ENCODE data around the gene ARHGAP10.
"Not testable (repeated sequence)": the region's sequence is repeated elsewhere in the genome, so short reads cannot be mapped to it uniquely, and the experiment has no call there.

Gene ARHGAP10

DNA sequence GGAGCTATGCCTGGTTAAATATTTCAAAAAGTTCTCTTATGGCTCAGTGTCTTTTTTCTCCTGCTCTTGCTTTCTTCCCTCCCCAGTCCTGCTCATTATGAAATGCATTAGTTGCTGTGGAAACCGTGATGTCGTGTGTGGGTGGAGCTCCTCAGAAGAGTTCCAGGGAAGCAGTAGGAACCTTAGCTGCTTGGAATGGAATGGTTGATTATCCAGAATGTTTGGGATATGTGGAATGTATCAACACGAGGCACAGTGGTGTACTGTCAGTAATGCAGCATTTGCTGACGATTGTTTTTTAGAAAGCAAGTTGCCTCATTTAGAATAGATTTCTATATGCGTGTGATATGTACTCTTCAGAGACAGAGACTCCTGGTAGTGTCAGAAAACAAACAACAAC, 333.2 kb downstream of the ARHGAP10 start:
- DNase-seq (ENCODE audit: low spot score), result no peak

DNA sequence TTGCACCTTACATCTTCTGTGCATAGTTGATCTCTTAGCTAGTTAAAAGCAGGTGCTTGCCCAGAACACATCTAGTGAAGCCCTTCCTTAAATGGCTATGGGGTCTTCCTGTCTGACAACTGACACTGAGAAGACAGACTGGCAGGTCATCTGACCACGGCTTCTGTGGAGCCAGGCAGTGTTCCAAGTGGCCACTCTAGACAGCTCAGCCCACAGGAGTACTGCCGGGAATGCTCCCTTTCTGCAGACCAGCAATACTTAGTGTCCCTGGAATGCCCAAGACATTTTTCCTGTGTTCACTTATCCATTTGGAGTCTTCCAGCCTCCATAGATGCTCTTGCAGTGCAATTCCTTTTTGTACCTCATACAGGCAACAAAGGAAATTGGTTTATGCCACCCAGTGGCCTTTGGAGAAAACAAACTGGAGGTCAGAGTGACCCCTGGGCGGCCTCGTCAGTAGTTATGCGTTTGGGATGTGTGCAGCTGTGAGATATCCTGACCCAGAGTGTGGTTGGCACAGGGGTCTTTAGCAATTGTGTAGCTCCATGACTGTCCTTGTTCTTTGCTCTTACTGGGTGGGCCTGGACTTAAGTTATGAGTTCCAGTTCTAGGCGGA, 335.5 kb downstream of the ARHGAP10 start:
- no peak for DNase-seq (ENCODE audit: low spot score)

DNA sequence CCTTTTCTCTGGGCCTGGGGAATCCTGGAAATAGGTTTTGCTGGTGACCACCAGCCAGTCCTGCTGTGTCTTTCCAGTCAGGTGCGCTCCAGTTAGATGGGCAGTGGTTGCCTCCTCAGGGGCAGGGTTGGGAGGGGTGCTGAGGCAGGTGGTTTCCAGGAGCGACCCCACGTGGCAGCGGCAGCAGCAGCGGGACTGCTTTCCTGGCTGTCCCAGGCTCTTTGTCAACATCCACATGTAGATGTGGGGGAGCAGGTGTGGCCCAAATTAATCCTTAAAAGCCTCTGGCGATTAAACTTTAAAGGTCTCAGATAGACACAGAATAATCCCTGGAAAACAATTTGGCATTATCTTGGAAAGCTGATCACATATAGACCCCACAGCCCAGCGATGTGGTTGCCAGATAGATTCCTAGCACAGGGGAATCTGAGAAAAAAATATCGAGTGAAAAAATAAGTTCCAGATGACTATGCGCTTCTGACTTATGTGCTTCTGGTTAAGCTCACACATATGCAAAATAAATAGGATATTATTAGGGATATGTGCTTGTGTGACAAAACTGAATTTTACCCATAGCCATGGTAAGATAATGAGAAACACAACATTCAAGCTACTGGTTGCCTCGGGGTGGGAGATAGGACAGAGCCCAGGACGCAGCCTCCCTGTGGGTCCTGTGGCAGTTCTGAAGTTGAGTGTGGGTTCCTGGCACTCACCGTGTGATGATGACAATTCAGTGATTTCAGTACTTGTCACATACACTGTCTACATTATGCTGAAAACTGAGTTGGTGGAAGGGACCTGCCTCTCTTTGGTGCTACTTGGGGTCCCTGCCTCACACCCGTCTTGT, 336.4 kb downstream of the ARHGAP10 start:
- DNase-seq (ENCODE audit: low spot score), result no peak

DNA sequence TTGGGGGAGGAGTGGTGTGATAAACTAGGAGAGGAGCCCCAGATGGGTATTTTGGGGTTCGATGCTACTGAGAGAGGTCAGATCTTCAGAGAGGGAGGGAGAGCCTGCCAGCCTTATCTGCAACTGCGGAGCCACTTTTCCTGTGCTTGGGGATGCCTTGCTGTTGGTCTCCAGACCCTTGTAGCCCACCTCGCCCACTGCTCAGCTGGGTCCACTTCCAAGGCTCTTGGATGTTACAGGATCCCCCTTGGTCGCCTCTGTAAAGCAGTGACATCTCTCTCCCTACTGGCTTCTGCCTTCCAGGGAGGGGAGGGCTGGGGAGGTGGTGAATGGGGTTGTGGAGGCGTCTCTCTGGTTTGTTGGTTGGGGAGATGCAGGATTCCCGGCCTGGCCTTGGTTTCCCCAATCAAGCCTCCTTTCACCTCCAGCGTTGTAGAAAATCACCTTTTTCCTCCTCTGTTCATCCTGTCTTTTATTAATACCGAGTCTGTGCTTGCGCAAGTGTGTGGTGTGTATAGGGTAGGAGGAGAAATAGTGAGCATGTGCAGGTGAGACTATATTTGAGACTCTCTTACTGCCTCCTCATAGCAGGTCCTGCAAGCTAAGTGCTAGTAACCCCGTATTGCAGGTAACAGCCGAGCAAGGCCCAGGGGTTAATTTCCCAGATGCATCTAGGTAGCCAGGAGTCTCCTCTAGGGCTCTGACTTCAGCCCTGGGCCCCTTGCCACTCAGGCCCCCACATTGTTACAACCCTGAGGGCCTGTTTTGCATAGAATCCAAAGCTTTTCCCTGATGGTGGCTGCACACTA, 337.4 kb downstream of the ARHGAP10 start:
- no peak for DNase-seq (ENCODE audit: low spot score)

DNA sequence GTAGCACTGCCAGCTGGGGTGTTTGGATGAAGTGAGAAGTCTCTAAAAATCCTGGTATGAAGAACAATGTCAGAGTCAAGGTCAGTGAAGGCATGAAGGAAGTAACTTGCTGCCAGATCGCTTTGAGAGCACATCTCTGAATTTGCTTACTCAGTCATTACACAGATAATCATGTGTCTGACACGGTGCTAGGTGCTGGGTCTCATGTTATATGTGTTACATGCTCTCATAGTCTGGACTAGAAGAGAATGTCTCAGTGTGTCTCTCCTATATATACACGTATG, 337.9 kb downstream of the ARHGAP10 start:
- no peak for DNase-seq (ENCODE audit: low spot score)

DNA sequence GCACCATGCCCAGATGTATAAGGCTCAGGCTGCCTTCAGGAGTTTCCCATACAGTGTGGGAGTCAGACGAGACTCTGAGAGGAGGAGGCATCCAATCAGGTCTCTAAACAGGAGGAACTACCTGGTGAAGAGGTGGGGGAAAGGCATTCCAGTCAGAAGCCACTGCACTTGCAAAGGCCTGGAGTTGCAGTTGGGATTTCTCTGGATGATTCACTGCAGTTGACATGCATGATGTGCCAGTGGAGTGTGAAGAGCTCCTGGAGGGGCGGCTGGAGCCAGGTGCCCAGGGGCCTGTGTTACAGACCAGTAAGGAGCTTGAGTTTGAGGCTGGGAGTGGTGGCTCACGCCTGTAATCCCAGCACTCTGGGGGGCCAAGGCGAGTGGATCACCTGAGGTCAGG, 339.1 kb downstream of the ARHGAP10 start:
- no peak for DNase-seq (ENCODE audit: low spot score)

DNA sequence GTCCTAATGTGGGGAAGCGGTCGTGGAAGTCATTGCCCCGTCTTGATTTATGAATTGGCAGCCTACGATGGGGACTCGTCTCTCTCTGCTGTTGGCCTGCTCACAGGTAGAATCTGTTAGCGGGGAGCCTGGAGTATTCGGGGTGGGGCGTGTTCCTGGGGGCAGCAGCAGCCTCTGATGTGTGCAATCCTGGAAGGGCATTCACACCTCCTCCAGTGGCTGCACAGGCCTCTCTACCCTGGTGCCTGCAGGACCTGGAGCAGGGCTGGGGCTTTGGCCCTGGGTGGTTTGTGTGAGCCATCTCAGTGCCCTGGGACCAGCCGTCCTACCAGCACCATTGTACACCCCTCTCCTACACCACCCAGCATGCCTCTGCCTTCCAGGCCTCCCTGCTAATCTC, 340.9 kb downstream of the ARHGAP10 start:
- DNase-seq (ENCODE audit: low spot score), result no peak

DNA sequence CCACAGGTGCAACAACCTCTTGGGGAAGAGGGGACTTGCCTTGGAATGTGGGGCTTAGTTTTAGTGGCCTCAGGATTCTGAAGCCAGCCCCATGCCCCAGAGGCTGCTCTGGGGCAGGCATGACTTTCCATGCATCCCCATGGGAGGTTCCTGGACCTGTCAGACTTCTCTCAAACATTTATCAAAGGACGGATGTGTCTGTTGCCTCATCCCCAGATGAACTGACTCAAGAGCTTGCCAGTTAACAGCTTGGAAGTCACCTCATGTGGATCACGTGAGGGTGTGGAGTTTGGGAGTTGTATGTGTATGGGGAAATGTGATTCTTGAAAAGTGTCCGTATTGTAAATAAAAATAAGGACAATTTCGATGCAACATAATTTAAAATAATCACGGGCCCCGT, 341.5 kb downstream of the ARHGAP10 start:
- no peak for DNase-seq (ENCODE audit: low spot score)

DNA sequence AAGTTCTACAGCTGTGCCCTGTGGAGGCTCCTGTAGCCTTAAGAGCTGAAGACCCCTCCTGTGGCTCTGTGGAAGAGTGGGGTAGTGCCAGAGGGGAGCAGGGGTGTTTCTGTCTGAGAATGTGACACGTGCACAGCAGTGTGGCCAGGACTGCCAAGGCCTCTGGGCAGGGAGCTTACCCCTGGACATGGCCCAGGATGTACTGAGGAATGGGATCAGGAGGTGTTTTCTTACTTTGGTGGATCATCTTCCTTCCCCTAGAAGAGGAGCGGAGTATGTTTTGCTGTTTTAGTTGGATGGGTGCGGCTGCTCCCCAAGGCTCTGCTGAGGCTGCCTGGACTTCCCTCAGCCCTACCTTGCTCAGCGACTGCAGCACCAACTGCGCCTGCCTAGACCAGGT, 342.6 kb downstream of the ARHGAP10 start:
- no peak for DNase-seq (ENCODE audit: low spot score)

DNA sequence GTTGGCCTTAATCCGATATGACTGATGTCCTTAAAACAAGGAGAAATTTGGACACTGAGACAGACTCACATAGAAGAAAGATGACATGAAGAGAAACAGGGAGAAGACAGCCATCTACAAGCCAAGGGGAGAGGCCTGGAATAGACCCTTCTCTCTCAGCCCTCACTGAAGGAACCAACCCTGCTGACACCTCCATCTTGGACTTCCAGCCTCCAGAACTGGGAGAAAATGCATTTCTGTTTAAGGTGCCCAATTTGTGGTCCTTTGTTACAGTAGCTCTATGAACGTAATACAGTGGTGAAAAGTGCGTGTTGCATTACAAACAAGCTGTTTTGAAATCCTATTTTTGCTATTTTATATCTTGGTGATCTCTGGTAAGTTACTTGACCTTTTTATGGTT, 343.6 kb downstream of the ARHGAP10 start:
- DNase-seq (ENCODE audit: low spot score), result no peak

DNA sequence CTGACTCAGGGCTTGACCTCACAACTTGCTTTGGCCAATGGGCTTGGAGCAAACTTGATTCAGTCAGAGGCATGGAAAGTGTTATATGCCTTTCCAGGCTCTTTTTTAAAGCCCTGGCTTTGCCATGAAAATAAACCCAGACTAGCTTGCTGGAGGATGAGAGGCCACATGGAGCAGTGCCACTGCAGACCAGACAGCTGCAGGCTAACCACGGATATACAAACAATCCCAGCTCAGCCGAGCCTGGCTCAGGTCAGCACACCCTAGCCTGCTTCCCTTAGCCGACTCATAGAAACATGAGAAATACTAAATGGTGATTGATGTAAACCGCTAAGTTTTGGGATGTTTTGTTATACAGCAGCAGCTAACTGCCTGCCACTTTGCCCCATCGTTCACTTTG, 345.1 kb downstream of the ARHGAP10 start:
- no peak for DNase-seq (ENCODE audit: low spot score)

DNA sequence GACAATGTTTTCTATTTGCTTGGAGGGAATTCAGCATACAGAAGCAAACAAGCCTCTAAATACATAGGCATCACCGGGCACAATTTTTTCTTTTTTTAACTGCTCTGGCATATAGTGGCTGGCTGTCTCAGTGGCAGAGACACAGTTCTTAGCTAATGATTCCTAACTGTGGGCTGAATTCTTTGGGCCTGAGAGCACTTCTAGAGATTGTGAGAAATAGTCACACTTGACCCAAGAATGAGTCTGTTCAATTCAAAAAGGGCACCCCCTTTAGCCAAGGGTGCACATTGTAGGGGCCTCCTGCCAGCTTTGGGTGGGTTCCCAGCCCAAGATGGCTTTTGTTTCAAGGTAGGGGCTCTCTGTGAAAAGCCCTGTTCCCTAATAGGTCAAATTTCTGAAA, 345.7 kb downstream of the ARHGAP10 start:
- DNase-seq (ENCODE audit: low spot score), result no peak

DNA sequence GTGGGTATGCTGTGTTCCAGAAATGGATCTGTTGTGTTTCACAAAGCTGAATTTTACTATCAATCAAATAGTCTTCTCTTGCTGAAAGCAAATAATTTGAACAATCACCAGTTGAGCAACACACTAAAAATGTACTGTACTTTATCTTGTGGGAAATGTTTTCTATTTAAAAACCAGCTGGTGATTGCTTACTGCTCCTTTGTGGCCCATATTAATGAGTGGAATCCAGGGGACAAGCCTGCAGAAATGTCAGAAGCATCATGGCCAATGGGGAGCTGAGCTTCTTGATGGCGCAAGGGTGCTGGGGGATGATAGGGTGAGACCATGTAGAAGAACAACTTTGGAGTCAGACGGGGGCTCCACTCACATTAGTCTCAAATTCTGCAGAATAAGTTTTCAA, 346.2 kb downstream of the ARHGAP10 start:
- DNase-seq (ENCODE audit: low spot score), result no peak

DNA sequence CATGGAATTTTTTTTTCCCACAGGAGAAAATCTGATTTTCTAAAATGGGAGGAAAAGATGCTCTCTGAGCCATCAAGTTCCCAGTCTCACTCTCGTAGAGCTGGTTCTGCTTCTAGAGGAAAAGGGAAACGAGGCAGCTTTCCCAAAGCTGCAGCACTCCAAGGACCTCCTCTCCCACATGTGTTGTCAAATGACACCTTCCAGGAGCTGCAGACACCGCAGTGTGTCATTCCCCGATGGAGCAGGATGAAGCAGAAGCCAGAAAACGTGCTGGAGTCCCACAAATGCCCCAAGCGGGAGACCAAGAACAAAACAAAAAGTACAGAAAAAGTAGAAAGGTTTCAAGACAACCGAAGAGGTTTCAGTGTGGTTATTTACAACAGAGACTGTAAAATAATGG, 348.1 kb downstream of the ARHGAP10 start:
- no peak for DNase-seq (ENCODE audit: low spot score)

DNA sequence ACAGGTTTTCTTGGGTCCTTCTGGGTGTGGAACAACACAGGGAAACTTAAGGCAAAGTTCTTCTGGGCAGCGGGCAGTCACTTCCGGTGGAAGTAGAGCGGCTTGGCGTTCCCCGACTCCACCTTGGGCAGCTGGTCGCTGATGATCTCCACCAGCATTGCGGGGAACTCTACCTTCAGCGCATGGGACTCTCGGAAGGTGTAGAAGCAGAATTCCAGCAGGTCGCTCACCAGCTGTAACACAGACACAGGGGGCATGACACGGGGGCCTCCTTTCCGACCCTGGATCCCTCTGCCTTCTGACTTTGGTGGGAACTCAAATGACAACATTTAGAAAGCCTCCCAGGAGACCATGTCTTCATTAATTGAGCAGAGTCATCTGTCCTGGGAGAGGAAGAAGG, 349.4 kb downstream of the ARHGAP10 start:
- no peak for DNase-seq (ENCODE audit: low spot score)

DNA sequence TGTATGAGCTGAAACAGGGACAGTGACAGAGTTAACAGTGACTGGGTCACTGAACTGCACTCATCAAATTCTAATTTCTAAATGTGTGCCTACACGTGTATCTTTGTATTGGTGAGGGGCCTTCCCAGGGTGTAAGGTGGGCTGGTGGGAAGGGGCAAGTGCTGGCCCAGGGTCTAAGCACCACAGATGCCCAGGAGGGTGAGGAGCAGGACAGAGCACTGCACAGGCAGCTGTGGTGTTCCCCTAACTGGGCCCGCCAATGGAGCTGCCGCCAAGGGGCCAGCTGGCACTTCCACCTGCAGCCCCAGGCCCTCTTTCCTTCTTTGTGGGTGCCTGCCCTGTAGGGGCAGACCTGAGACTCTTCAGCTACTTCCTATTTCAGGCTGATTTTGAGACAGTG, 349.9 kb downstream of the ARHGAP10 start:
- DNase-seq (ENCODE audit: low spot score), result no peak

DNA sequence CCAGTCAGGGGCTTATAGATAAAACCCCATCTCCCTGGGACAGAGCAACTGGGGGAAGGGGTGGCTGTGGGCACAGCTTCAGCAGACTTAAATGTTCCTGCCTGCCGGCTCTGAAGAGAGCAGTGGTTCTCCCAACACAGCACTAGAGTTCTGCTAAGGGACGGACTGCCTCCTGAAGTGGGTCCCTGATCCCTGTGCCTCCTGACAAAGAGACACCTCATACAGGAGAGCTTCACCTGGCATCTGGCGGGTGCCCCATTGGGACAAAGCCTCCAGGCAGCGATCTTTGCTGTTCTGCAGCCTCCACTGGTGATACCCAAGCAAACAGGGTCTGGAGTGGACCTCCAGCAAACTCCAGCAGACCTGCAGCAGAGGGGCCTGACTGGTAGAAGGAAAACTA, 351.2 kb downstream of the ARHGAP10 start:
- not testable (repeated sequence) for DNase-seq (ENCODE audit: low spot score)

DNA sequence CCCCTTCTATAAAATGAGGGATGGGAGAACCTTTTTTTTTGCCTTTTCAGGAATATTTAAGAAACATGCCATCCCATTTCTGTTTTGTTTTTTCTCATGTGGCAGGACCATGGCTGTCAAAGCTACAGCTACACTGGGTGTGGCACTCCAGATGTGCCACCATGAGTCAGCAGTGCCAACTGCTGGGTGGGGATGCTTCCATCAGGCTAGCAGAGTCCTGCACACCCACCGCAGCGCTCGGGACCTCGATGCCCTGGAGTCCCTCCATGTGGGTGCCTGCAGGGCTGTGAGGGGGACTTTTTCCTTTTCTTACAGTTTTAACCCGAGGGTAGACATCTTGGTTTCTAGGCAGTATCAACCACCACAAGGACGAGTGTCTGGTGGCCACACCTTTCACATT, 357.7 kb downstream of the ARHGAP10 start:
- no peak for DNase-seq (ENCODE audit: low spot score)

DNA sequence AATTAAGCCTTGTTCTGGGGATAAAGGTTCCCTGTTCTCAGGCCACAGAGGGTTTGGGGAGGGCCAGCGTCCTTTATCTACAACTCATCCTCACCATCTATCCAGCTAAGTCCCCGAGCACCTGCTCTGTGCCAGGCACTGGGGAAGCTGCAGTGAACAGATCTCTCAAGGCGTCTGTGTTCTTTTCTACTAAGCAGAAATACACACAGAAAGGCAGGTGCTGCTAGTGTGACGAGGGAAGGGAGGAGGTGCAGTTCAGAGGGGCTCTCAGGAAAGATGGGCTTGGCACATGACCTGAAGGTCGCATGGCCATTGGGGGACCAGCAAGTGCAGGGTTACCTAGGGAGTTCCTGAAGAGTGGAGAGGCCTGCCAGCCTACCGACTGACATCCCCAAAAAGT, 358.1 kb downstream of the ARHGAP10 start:
- no peak for DNase-seq (ENCODE audit: low spot score)

DNA sequence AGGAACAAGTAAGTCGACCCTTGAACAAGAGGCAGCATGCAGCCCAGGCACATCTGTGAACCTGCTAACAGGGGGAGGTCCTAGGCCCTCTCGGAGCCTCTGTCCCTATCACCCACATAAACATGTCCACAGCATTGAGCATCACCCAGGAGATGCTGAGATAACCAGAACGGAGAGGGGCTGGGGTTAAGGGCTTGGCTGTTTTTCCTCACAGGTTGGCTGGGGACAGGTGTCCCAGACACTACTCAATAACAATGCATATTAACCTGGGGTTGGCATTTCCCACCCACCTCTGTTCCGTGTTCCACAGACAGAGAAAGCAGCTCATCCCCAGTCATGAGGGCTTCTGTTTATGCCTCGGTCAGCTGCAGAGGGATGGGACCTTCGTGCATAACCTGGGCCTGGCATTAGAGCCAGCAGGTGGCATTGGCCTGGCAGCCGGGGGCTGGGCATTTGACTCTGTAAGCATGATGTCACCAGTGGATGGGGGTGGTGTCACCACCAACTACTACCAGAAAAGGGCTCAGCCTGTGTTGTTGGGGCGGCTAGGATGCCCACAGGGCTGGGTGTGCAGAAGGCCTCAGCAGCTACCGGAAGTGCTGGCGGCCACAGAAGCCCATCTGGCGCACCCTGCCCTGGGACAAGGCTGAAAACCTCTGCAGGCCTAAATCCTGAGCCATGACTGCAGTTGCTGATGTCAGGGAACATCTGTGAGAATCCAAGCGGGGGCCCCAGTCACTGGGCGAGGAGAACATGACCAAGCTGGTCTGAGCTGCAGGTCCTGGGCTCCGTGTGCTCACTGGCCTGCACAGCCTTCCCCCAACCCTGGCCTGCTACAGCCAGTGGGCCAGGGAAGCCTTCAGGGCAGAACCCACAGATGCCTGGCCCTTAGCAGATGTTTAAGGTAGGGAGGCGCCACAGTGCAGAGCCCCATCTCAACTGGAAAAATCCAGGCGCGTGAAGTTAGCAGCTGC, 358.9 kb downstream of the ARHGAP10 start:
- no peak for DNase-seq (ENCODE audit: low spot score)

DNA sequence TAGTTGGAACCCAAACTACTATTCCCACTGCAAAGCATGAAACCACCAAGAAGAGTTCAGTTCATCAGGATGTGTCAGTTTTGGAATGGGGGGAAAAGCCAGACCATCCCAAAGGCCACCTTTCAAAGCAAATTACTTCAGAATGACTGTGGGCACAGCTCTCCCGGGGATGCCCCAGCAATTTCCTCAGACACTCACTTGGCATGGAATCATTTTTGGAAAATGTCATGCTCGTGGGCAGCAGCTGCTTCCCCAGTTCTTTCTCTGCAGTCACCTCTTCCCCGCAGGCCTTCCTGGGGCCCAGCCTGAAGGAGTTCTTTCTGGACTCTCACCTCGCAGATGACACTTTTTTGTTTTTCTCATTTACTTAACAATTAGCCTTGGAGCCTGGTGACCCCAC, 360.0 kb downstream of the ARHGAP10 start:
- DNase-seq (ENCODE audit: low spot score), result no peak

All from HuH-7 (cell line).